Activated T-cell treated with anti-CD3 and anti-CD28 coated beads, Interleukin-2, amount 50 U/mL, for 4 hours (primary cell): ENCODE data around the gene SLC23A1. TPM values are rescaled to one million over a fixed set of nuclear protein-coding genes. Genes with fewer than 3 reads are reported as not detected.
"Not testable (repeated sequence)": the region's sequence is repeated elsewhere in the genome, so short reads cannot be mapped to it uniquely, and the experiment has no call there.

Experiments
- ATAC-seq, 2 donors: fragments of 200-7000 bp; cut with Tn5 transposase; one replicate each; pipeline ENCODE4 v1.10.0; 2021
- DNase-seq: peaks from one replicate; pipeline ENCODE4 v3.0.0-alpha.2; 2020
- H3K27me3 Mint-ChIP-seq: one replicate; pipeline ENCODE4 v1.8.0; 2021; ENCODE audit warnings: low read depth, mixed read lengths
- H3K36me3 Mint-ChIP-seq: one replicate; pipeline ENCODE4 v1.8.0; 2022; ENCODE audit warnings: mixed read lengths; ENCODE audit not compliant: insufficient read depth
- H3K4me1 Mint-ChIP-seq: one replicate; pipeline ENCODE4 v1.8.0; 2021; ENCODE audit warnings: low read depth, mixed read lengths
- H3K4me3 Mint-ChIP-seq: one replicate; pipeline ENCODE4 v1.8.0; 2021; ENCODE audit warnings: mild to moderate bottlenecking, moderate library complexity, mixed read lengths
- H3K9me3 Mint-ChIP-seq: one replicate; pipeline ENCODE4 v1.8.0; 2021; ENCODE audit warnings: mixed read lengths
- total RNA-seq, 3 donors: library from RNA; stranded (reverse); gene quantifications; one replicate each; pipeline ENCODE4 v1.2.1, GENCODE V29; 2021

The SLC23A1 gene
- total RNA-seq, 3 donors from 2014 or later, result not detected

GRCh38 chr5:139389701-139390638 is 6.9 kb upstream of the SLC23A1 start, which contains the start of gene MZB1:
Gene MZB1 (minus strand): TSS chr5:139389913. CDS start chr5:139389856, 57 bp downstream.
- Mint-ChIP-seq H3K9me3 (no peaks in the 10 kb centered on the region), H3K4me3 (peak within 1 kb of the TSS; percentile 62), H3K36me3 (no peaks in the 10 kb centered on the region), H3K4me1 (peaks cover 50% of the 10 kb centered on the region), H3K27me3 (no peaks in the 10 kb centered on the region)
- DNase-seq (peak; percentile 38), ATAC-seq (peak; percentile 41 to 48)

- Mint-ChIP-seq H3K9me3 (no peaks in the 10 kb centered on the region), H3K4me3 (peak overlapping the region; percentile 24), H3K27me3 (no peaks in the 10 kb centered on the region), H3K4me1 (peaks cover 61% of the 10 kb centered on the region), H3K36me3 (no peaks in the 10 kb centered on the region)
- no peak for DNase-seq
- ATAC-seq, result no peak
Measured at GRCh38 chr5:139388198-139388821, 5.2 kb upstream of the SLC23A1 start.

- no peaks in the 10 kb centered on the region for H3K36me3 Mint-ChIP-seq
- H3K27me3 Mint-ChIP-seq, result no peaks in the 10 kb centered on the region
- DNase-seq (no peak), ATAC-seq (no peak)
- H3K9me3 Mint-ChIP-seq, result no peaks in the 10 kb centered on the region
- H3K4me1 Mint-ChIP-seq, result peaks cover 56% of the 10 kb centered on the region
- peak overlapping the region; percentile 24 for H3K4me3 Mint-ChIP-seq
Measured at GRCh38 chr5:139387611-139388197, 4.6 kb upstream of the SLC23A1 start.

- not testable (repeated sequence) for H3K4me3 Mint-ChIP-seq, H3K36me3 Mint-ChIP-seq, ATAC-seq, DNase-seq, H3K9me3 Mint-ChIP-seq, H3K27me3 Mint-ChIP-seq
- peaks cover 54% of the 10 kb centered on the region for H3K4me1 Mint-ChIP-seq
Measured at GRCh38 chr5:139386956-139387355, 3.9 kb upstream of the SLC23A1 start.

- Mint-ChIP-seq H3K9me3 (no peaks in the 10 kb centered on the region), H3K4me1 (peaks cover 46% of the 10 kb centered on the region), H3K36me3 (no peaks in the 10 kb centered on the region), H3K27me3 (no peaks in the 10 kb centered on the region), H3K4me3 (no peak overlapping the region)
- ATAC-seq (no peak), DNase-seq (no peak)
Measured at GRCh38 chr5:139386050-139386438, 2.9 kb upstream of the SLC23A1 start.

DNA sequence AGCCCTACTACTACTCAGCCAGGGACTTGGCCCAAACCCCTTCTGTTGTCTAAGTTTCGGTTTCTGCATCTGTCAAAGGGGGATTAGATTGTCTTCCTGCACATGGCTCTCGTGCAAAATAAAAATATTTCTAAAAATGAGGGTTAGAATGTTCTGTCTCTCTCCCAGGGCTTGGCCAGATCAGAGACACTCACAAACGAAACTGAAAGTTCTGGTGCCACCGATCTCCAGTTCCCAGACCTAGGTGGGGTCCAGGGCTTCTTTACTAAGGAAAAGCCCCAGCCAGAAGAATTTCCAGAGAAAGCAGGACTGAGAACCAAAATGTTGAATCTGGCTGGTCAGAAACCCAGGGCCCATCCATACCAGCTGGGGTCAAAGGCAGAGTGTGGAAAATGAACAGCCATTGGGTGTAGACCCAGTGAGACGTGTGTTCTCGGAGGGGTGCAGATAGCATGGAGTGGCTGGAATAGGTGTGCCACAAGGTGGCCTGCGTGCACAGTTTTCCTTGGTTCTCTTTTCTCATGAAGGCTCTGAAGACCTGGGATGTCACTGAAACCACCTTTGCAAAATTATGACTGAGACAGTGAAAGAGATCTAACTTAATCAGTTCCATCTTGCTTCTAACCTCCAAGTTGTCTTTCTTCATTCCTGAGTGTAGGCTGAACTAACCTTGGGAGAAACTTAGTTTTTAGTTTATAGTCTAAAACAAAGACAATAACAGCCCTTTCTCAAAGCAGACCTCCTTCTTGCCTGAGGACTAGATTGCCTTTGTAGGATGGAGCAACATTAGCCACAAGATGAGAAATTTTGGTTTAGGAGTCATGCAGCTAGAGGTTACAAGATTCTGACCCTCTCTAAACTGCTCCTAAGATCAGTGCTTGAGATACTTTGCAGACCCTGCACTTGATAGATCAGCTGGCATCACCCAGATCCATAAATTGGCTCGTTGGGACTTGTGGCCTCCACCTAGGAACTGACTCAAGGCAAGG is 2.3 kb upstream of the SLC23A1 start:
- peak; percentile 23 to 25 for ATAC-seq
- no peak for DNase-seq
- Mint-ChIP-seq H3K27me3 (no peaks in the 10 kb centered on the region), H3K36me3 (no peaks in the 10 kb centered on the region), H3K4me3 (peak overlapping the region; percentile 70), H3K4me1 (peaks cover 39% of the 10 kb centered on the region), H3K9me3 (no peaks in the 10 kb centered on the region)

DNA sequence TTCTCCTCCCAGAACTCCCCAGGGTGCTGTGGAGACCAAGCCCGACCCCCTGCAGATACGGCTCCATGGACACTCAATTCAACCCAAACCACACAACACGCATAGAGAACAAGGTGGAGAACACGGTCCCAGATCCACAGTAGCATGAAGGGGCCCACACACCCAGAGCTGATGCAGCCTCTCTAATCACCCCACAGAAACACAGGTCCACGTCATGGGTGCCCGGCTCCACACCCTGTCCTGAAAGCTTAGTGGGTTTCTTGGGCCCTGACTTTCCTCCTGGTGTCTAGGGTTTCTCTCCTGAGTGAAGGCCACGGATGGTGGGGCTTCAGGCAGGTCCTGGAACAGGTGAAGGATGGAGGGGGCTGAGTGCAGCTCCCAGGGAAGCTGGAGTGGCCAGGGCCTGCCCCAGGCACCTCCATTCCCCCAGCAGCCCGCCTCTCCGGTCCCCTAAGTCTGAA is 1.5 kb upstream of the SLC23A1 start:
- ATAC-seq, result no peak
- Mint-ChIP-seq H3K4me1 (peaks cover 31% of the 10 kb centered on the region), H3K9me3 (no peaks in the 10 kb centered on the region), H3K27me3 (no peaks in the 10 kb centered on the region), H3K4me3 (peak overlapping the region; percentile 70), H3K36me3 (no peaks in the 10 kb centered on the region)
- no peak for DNase-seq

DNA sequence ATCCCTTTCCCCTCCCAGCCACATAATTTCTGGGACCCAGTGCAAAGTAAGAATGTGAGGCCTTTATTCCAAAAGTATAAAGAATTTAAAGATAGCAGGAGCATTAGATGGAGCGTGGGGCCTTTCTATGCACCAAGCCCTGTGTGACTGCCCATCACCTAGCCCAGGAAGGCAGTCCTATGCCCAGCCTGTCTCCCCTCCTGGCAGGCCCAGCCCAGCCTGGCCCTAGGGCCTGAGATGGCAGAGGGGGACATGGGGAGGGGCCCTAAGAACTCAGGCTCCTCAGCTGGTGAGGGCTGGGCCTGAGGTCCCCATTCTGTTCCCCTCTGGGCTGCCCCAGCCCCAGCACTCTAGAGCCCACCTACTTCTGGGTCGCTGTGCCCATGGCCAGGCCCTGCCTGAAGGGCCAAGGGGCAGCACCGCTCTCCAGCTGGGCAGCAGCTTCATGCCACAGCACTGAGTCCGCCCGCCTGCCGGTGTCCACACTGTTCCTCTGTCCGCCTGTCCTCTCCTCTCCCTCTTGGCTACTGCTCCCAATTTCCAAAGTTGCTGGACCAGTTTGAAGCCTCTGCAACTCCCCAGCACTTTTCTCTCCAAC is 995 bp upstream of the SLC23A1 start:
- no peaks in the 10 kb centered on the region for H3K36me3 Mint-ChIP-seq

GRCh38 chr5:139382807-139383206 is 290 bp downstream of the SLC23A1 start:
- no peaks in the 10 kb centered on the region for H3K9me3 Mint-ChIP-seq
- H3K4me3 Mint-ChIP-seq, result no peak overlapping the region
- peaks cover 28% of the 10 kb centered on the region for H3K4me1 Mint-ChIP-seq
- no peaks in the 10 kb centered on the region for H3K27me3 Mint-ChIP-seq
- no peak for ATAC-seq
- H3K36me3 Mint-ChIP-seq, result no peaks in the 10 kb centered on the region
- no peak for DNase-seq

More for the DNA sequence above, 995 bp upstream of the SLC23A1 start:
- Mint-ChIP-seq H3K4me1 (peaks cover 28% of the 10 kb centered on the region), H3K4me3 (no peak overlapping the region), H3K27me3 (no peaks in the 10 kb centered on the region), H3K9me3 (no peaks in the 10 kb centered on the region)
- no peak for ATAC-seq
- DNase-seq, result no peak

GRCh38 chr5:139381837-139382761 is 998 bp downstream of the SLC23A1 start:
- H3K27me3 Mint-ChIP-seq, result no peaks in the 10 kb centered on the region
- peaks cover 2% of the 10 kb centered on the region for H3K36me3 Mint-ChIP-seq
- ATAC-seq (no peak), DNase-seq (no peak)
- H3K4me1 Mint-ChIP-seq, result peaks cover 28% of the 10 kb centered on the region
- no peaks in the 10 kb centered on the region for H3K9me3 Mint-ChIP-seq
- no peak overlapping the region for H3K4me3 Mint-ChIP-seq

GRCh38 chr5:139379626-139380449 is 3.3 kb downstream of the SLC23A1 start:
- Mint-ChIP-seq H3K9me3 (no peaks in the 10 kb centered on the region), H3K4me1 (peaks cover 11% of the 10 kb centered on the region), H3K27me3 (no peaks in the 10 kb centered on the region), H3K36me3 (peaks cover 3% of the 10 kb centered on the region), H3K4me3 (no peak overlapping the region)
- DNase-seq (no peak), ATAC-seq (no peak)

- Mint-ChIP-seq H3K4me1 (peaks cover 4% of the 10 kb centered on the region), H3K9me3 (no peaks in the 10 kb centered on the region), H3K27me3 (no peaks in the 10 kb centered on the region), H3K36me3 (peaks cover 5% of the 10 kb centered on the region), H3K4me3 (no peak overlapping the region)
- DNase-seq (no peak), ATAC-seq (no peak)
Measured at GRCh38 chr5:139378941-139379361, 4.1 kb downstream of the SLC23A1 start.
